ENCODE measurements around the gene LGALS1.

Gene LGALS1

DNA sequence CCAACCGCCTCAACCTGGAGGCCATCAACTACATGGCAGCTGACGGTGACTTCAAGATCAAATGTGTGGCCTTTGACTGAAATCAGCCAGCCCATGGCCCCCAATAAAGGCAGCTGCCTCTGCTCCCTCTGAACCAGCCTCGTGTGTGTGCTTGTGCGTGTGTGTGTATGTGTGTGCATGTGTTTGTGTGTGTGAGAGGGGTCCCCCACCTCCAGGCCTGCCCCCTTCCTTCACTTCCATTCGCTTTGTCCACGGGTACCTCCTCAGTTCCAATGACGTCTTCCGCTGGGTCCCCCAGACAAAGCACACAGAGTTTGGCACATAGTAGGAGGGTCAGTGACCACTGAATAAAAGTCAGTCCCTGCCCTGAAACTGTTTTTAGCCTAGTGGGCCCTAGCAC, 4.2 kb downstream of the LGALS1 start:
- ChIA-PET POLR2A (ENCODE audit: low non-redundant PET) (no interaction called here), CTCF (interaction anchor here (0.7 kb wide), 1 partner anchor 126 kb away, joined by 7 read pairs; a partner anchor contains a TSS)
- peak overlapping the region; percentile 98 for H3K27ac ChIP-seq
- DNase-seq (ENCODE audit: low spot score) = no peak
- TF ChIP-seq, protein P1, sequence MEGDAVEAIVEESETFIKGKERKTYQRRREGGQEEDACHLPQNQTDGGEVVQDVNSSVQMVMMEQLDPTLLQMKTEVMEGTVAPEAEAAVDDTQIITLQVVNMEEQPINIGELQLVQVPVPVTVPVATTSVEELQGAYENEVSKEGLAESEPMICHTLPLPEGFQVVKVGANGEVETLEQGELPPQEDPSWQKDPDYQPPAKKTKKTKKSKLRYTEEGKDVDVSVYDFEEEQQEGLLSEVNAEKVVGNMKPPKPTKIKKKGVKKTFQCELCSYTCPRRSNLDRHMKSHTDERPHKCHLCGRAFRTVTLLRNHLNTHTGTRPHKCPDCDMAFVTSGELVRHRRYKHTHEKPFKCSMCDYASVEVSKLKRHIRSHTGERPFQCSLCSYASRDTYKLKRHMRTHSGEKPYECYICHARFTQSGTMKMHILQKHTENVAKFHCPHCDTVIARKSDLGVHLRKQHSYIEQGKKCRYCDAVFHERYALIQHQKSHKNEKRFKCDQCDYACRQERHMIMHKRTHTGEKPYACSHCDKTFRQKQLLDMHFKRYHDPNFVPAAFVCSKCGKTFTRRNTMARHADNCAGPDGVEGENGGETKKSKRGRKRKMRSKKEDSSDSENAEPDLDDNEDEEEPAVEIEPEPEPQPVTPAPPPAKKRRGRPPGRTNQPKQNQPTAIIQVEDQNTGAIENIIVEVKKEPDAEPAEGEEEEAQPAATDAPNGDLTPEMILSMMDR (conservative IDR thresholded peaks at IDR 0.05; ENCODE audit: low read depth) = no peak

DNA sequence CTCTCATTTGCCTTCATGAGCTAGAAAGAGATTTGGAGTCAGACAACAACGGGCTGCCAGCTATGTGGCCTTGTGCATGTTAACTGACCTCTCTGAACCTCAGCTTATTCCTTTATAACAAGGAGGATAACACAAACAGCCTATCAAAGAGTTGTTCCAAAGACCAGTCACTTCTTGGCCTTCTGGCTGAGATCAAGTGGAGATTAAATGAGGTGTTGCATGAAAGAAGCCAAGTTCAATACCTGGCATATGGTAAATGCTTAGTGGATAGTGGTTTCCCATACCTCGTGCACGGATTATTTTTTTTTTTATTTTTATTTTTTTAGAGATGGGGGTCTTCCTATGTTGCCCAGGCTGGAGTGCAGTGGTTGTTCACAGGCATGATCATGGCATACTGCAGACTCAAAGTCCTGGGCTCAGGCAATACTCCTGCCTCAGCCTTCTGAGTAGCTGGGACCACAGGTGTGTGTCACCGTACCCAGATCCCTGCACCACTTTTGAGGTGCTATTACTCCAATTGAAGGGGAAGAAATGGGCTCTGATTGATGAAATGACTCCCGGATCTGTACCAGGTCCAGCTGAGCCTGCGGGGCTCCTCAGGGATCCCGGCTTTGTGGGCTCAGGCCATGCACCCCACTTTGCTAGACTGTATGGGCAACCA, 4.9 kb downstream of the LGALS1 start:
- peak overlapping the region; percentile 98 for H3K27ac ChIP-seq

DNA sequence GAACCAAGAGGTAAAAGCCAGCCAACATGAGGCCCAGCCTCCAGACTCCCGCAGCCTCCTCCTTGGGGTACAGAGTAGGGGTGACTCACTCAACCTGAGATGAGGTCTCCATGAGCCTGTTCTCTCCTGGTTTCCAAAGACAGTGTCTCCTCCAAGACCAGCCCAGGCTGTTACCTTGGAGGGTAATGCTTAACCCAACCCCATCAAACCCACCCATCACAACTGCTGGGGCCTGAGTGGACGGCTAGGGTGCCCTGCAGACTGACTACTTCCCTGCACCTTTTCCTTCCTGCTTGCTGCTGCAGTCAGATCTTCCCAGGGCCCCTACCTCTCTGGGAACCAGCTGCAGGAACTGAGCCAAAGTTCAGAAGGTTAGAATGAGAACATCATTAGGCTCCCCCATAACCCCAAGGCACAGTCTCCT, 5.6 kb downstream of the LGALS1 start:
- ChIA-PET CTCF (interaction anchor here (0.5 to 1.4 kb wide), 4 partner anchors 11 to 41 kb away, joined by 3 to 5 read pairs (median 3); partner anchors contain the start of gene SH3BP1), POLR2A (ENCODE audit: low non-redundant PET) (no interaction called here)
- no peak for DNase-seq (ENCODE audit: low spot score)
- TF ChIP-seq, protein P1 (conservative IDR thresholded peaks at IDR 0.05; ENCODE audit: low read depth) = no peak
- H3K27ac ChIP-seq = peak overlapping the region; percentile 98

More for the DNA sequence above, 4.9 kb downstream of the LGALS1 start:
- CTCF ChIA-PET = interaction anchor here (0.7 to 0.9 kb wide), 2 partner anchors 37 to 125 kb away, joined by 4 to 7 read pairs; a partner anchor contains a TSS
- DNase-seq (ENCODE audit: low spot score) = no peak
- POLR2A ChIA-PET (ENCODE audit: low non-redundant PET) = no interaction called here
- TF ChIP-seq, protein P1 (conservative IDR thresholded peaks at IDR 0.05; ENCODE audit: low read depth) = no peak

DNA sequence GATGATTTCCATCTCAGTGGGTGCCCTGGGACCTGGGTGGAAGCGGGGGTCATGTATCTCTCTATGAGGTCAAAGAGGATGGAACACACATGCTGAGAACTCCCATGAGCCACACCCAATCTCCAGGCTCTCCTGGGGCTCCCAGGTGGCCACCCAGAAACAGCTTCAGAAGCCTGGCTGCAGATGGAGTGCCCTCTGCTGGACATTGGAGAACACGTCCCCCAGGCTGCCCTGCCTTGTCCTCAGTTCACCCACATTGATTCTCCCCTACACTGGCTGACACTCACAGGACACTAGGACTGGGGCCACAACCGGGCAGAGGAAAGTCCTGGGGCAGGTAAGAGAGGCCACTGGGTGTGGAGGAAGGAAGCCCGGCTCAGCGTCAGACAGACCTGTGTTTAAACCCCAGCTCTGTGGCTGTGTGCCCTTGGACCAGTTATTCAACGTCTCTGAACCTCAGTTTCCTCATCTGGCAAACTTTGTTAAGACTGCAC, 6.2 kb downstream of the LGALS1 start:
- ChIA-PET CTCF (interaction anchor here (0.5 to 1.4 kb wide), 4 partner anchors 10 to 41 kb away, joined by 3 to 5 read pairs (median 3); partner anchors contain the start of gene SH3BP1), POLR2A (ENCODE audit: low non-redundant PET) (no interaction called here)
- peak overlapping the region; percentile 98 for H3K27ac ChIP-seq
- DNase-seq (ENCODE audit: low spot score) = peak; percentile 61
- TF ChIP-seq, protein P1 (conservative IDR thresholded peaks at IDR 0.05; ENCODE audit: low read depth) = peak; percentile 89

DNA sequence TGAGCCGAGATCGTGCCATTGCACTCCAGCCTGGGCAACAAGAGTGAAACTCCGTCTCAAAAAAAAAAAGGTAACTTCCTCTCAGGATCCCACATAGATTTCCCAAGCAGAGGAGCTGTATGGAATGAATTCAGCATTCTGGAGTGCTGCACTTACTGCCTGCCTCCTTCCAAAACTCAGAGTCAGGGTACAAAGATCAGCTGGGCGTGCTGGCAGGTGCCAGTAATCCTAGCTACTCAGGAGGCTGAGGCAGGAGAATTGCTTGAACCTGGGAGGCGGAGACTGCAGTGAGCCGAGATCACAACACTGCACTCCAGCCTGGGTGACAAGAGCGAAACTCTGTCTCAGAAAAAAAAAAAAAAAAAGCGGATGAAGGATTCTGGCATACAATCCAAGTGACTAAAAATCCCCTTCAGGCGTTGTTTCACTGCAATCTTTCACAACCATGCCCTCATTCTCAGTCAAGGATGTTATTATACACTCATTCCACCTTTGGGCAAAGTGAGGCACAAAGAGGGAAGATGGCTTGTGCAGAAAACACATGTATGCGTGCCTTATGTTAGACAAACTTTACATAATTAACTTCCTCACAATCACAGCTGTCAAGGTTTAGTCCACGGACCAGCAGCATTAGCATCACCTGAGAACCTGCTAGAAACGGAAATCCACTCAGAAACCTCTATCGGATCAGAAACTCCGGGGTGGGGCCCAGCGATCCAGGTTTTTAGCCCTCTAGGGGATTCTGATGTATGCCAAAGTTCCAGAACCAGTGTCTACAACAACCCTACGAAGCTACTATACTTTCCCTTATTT, 9.6 kb downstream of the LGALS1 start:
- DNase-seq (ENCODE audit: low spot score) = no peak
- POLR2A ChIA-PET (ENCODE audit: low non-redundant PET) = no interaction called here
- CTCF ChIA-PET = no interaction called here

More for the DNA sequence above, 9.6 kb downstream of the LGALS1 start:
- TF ChIP-seq, protein P1 (conservative IDR thresholded peaks at IDR 0.05; ENCODE audit: low read depth) = no peak
- H3K27ac ChIP-seq = peak overlapping the region; percentile 99
